HG02642 (cell line): ENCODE data around the gene LAMTOR4.

Source experiments
- ATAC-seq: cut with Tn5 transposase; IDR thresholded peaks from one replicate; pipeline ENCODE4 v1.9.1; 2021; ENCODE audit warnings: mild to moderate bottlenecking; ENCODE audit not compliant: unreplicated experiment, poor library complexity

The LAMTOR4 gene

GRCh38 chr7:100152937-100153666, 4.4 kb downstream of the LAMTOR4 start:
- ATAC-seq = no peak

DNA sequence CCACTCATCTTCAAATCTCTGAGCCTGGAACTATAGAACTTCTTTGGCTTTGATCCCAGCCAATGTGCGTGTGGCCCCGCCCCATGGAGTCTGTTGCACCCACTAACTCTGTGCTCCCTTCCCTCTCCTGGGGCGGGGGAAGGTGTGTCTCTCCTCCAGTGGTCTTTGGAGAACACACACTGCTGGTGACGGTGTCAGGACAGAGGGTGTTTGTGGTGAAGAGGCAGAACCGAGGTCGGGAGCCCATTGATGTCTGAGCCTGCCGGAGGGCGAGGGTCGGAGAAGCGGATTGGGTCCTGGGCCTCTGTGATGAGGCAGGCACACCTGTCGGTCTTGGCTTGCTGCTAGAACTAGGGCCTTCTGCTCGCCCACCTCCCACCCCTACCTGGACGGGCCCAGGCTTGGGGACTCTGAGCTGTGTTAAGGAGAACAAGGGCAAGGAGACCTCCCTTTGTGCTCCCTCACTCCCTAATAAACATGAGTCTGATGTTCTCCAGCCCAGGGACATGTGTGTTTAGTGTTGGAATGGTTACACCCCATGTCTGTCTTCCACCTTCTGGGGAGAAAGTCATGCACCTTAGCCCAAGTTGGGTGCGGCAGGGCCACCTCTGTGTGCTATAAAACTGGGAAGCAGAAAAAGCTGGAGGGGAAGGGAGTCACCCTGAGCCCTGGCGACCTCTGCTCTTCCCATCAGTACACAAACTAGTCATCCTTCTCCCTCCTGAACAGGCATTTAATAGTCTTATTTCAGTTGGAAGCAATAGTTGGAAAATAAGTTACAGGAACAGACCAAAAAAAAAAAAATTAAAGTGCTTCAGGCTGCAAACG, 5.2 kb downstream of the LAMTOR4 start:
- ATAC-seq = no peak

DNA sequence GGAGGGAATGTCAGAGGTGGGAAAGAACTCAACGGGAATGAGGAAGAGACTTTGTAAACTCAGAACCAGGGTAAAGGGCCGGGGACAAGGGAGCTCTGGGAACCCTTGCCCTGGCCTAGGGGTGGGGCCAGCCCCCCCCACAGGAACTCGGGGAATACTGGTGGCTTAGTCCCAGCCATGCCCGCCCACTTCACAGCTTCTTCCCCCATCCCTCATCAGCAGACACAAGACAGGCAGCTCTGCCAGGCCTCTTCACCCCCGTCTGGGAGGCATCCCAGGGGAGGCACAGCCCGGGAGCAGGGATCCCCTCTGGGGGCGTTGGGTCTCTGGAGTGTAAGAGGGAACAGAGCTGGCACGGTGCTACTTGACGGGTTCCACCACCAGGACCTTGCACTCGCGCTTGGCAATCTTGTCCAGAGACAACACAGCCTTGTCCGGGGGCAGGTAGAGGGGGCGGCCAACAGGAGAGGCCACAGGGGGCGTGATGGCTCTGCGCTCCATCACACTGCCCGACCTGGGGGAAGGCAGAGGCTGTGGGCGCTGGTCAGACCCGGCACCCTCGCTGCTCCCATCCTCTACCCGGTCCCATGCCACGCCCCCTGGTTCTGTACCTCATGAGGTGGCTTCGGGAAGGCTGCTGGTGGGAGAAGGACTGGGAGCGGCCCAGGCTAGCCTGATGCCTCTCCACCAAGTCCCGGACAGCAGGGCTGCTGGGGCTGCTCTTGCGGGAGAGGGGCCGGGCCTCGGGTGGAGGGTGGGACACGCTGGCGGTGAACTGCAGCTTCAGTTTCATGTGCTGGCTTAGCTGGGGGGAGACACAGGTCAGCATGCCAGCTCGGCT, 6.2 kb downstream of the LAMTOR4 start:
- no peak for ATAC-seq

DNA sequence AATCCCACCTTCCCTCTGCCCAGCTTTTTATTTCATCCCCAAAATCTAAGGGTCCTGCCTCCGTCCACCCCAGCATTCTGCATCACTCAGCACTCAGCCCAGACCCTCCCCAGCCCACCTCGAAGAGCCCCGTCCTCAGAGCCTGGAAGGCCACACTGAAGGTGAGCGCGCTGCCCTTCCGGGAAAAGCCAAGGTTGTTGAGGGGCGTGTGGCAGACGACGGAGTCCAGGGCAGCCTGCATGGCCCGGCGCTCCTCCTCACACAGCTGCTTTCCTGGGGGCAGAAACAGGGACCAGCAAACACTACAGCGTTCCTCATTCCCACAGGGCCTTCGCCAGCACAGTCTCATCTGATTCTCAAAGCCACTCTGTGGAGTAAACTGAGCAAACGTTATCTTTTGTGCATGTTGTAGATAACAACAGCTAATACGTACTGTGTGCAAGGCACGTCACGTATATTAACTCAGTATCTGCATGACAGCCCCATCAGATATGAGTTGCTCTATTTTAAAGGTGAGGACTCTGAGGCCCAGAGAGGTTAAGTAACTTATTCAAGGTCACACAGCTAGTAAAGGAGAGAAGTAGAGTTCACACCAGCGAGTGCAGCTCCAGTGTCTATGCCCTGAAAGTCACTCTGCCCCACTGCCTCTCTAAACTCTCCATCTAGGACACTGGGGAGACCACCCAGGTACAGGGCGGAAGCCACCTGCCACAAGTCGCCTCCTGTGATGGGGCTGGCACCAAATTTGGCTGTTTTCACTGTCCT, 7.0 kb downstream of the LAMTOR4 start:
- ATAC-seq = no peak

- ATAC-seq = no peak
These were observed 7.8 kb downstream of the LAMTOR4 start for GRCh38 chr7:100156331-100157068.

GRCh38 chr7:100157069-100157333, 8.3 kb downstream of the LAMTOR4 start:
- no peak for ATAC-seq

GRCh38 chr7:100157334-100158228, 8.9 kb downstream of the LAMTOR4 start:
- no peak for ATAC-seq

DNA sequence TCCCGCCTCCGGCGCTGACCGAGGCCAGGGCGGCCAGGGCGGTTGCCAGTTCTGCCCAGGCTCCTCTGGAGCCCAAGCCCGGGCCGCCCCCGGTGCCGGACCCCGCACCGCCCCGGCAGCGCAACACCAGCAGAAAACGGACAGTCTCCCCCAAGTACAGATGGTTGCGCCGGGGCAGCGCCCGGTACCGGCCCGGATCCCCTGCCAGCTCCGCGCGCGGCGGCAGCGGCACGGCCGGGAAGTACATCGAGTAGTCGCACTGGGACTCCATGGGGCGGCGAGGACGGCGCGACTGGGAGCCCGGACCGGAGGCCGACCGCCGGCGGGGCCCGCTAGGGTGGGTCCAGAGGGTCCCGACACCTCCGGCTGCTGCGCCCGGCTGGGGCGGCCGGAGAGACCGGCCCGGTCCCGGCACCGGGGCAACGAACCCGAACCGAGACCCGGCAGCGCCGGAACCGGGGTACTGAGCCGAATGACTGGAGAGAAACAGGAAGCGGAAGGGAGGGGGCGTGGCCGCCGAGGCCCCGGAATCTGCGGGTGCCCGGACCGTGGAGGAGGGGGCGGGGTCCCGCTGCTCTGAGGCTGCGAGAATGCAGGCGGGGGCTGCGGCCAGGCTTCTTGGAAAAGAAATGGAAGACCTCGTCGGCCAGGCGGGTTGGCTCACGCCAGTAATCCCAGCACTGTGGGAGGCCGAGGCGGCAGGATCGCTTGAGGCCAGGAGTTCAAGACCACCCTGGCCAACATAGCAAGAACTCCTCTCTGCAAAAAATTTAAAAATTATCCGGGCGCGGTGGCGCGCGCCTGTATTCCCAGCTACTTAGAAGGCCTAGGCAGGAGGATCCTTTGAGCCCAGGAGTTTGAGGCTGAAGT, 9.7 kb downstream of the LAMTOR4 start, which contains the start of gene TRAPPC14:
Gene TRAPPC14, minus strand, starts transcription at position 495 of the 870 bp plus-strand sequence. Its CDS starts 224 bp downstream, at position 271.
- ATAC-seq = peak; percentile 85

DNA sequence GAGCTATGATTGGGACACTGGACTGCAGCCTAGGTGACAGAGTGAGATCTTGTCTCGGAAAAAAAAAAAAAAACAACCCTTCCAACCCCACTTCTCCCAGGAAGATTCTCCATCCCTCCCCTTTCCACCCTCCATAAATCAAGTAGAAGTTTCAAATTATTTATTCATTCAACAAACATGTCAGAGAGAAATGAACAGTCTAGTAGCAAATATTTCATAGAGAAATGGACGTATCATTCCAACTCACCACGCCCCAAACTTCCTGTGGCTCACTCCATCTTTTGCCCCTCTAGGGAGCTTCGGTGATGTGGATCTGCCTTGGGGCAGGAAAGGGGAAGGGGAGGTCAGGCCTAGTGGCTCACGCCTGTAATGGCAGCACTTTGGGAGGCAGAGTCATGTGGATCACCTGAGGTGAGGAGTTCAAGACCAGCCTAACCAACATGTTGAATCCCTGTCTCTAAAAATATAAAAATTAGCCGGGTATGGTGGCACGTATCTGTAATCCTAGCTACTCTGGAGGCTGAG, 10.4 kb downstream of the LAMTOR4 start:
- no peak for ATAC-seq

GRCh38 chr7:100160067-100160466, 11.3 kb downstream of the LAMTOR4 start:
- no peak for ATAC-seq

GRCh38 chr7:100163006-100163531, 14.4 kb downstream of the LAMTOR4 start:
- no peak for ATAC-seq

- ATAC-seq = no peak
These were observed 15.2 kb downstream of the LAMTOR4 start for GRCh38 chr7:100163871-100164270.

DNA sequence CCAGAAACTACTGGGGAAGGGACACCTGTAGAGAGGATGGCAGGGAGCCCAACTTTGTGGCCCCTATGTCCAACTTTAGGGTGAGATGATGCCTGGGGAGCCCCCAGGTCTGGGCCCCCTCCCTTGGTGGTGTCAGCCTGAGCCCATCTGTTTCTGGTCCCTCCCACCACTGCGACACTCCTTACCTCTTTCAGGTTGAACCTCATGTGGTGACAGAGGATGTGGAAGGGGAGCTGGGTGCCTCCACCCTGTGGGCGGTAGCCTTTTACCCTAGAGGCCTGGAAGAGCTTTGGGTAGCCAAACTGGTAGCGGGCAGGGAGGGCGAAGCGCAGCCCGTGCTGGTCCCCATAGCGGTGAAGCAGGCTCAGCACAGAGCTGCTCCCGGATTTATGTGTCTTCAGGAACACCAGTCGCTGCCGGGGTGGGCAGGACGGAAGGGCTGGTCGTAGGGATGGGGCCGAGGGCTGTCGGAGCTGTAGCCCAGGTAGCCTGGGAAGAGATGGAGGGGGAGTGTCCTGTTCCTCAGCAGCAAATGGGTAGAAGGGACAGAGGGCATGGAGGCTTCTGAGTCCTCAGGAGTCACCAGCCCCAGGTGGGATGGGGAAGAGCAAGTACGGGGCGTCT, 17.7 kb downstream of the LAMTOR4 start:
- ATAC-seq = no peak

- ATAC-seq = no peak
These were observed 18.5 kb downstream of the LAMTOR4 start for GRCh38 chr7:100166970-100167911.

GRCh38 chr7:100167912-100168323, 19.2 kb downstream of the LAMTOR4 start:
- ATAC-seq = no peak
